ENCODE results near the gene TSN.

Gene TSN

DNA sequence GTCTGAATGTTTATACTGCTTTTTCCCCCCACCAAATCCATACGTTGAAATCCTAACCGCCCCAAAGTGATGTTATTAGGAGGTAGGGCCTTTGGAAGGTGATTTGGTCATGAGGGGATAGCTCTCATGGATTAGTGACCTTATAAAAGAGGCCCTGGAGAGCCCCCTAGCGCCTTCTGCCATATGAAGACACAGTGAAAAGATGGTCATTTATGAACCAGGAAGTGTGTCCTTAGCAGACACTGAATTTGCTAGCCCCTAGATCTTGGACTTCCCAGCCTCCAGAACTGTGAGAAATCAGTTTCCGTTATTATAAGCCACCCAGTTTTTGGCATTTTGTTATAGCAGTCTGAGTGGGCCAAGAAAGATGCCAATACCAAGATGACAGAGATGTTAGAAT lies 7.2 kb upstream of the TSN start:
- no peak for DNase-seq

GRCh38 chr2:121754851-121755236 lies 607 bp upstream of the TSN start:
- DNase-seq, result no peak

- DNase-seq, result no peak
These were observed 9.3 kb downstream of the TSN start for GRCh38 chr2:121764681-121765228.

DNA sequence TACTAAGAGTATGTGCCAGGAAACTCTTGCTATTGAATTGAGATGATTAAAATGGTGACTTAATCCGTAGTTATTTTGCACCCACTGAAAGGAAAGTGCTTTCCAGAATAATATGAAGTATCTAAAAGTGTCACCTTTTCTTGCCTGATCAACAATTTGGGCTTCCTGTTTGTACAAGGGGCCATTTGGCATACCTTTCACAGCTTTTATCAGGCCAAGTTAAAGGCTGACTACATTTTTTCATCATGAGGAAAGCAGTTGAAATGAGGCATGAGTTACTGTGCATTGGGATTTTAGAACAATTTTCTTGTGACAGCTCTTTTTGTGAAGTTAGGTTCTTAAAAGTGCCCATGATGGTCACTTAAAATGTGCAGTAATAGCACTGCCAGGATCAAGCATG lies 11.2 kb downstream of the TSN start:
- DNase-seq, result no peak

DNA sequence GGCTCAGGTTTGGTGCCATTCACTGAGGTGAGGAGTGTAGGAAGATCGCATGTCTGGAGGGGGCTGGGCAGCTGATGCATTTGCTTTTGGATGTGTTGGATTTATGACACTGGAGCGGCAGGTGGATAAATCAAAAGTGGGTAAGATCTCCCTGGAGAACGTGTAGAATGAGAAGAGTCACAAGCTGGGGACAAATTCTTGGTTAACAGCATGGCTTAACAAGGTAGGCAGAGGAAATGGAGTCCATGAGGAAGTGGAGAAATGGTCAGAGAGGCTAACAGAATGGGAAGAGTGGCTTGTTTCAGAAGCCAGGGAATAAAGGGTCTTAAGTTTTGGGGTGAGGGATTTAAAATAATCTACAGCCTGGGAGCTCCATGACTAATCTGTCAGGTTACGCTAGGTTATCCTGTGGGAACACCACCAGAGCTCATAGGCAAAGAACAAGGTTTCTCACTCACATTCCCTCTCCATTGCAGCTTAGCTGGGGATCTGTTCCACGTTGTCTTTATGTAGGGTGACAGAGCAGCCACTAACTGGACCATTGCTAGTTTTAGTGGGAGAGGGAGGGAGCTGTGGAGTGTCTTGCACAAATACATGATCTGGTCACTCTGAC lies 12.8 kb downstream of the TSN start:
- no peak for DNase-seq

DNA sequence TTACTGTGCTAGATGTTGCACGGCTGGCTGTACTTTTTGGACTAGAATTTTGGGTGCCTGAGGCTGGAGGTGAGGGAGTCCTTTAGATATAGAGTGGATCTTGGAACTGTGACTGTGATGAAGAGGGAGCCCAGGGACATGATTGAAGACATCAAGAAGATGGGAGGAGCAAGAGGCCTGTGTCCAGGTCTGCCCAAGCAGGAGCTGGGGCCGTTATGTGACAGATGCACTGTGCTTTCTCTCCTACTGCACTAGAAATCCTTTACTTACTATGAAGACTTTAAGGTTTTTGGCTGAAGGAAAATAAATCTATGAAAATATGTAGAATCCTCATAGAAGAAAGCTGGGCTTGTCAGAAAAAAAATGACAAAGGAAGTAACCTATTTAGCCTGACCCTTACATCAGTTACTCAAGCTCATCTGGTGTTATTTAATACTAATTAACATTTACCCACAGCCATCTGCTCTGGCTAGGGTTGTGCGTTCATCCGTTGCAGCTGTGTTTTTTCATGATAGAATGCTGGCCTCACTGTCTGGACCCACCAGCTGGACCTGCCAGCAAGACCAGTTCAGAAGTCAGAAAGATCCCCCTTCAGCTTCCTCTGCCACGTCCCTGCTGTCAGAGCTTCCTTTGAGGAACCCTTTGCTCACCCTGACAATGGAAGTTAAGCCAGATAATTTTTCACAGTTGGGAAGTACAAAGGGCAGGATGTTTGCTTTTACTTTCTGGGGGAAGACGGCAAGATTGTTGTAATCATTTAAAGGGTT lies 16.7 kb downstream of the TSN start:
- no peak for DNase-seq

- DNase-seq, result no peak
These were observed 18.8 kb downstream of the TSN start for GRCh38 chr2:121774235-121774634.

GRCh38 chr2:121776361-121776760 lies 20.9 kb downstream of the TSN start:
- no peak for DNase-seq

GRCh38 chr2:121776885-121777698 lies 21.6 kb downstream of the TSN start:
- DNase-seq, result no peak

- DNase-seq, result no peak
These were observed 22.2 kb downstream of the TSN start for GRCh38 chr2:121777699-121778058.

DNA sequence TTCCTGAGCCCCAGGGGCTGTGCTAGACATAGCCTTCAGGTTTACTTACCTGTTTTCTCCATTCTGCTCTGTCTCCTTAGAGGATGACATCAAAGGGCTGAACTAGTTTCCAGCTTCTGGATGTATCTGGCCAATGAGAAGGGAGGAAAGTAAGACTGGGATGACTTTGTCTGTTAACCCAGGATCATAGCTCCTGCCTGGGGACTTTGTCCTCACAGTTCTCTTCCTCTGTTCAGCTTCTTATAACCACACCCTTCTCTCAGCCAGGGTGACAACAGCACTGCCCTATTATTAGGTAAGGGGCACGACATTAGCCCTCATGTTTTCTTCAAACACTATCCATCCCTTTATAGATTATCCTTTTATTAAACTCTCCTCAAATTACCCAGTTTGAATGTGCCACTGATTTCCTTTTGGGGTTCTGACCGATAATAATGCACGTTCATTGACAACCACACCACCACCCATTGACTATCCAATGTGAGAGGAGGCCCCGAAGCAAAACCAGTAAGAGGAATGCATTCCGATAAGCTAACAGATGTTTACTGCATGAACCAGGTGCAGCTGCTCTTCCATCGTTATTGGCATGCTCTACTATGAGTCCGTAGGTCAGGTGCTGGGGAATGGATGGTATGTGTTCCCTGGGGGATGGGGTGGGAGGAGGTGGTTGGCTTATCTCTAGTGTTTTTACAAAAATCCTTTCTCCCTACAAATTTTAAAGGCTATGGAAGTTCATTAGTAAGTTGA lies 23.5 kb downstream of the TSN start:
- no peak for DNase-seq

DNA sequence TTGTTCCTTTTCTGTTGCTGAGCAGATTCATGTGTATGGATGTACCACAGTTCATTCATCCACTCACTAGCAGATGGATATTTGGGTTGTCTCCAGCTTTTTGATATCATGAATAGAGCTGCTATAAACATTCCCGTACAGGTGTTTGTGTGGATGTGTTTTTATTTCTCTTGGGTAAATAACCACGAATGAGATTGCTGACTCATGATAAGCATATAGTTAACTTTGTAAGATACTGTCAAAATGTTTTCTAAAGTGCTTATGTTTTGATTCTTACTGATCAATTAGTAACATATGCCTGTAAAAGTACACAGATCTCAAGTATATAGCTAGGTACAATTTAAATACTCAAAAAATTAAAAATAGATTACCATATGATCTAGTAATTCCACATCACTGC lies 27.7 kb downstream of the TSN start:
- DNase-seq, result no peak

DNA sequence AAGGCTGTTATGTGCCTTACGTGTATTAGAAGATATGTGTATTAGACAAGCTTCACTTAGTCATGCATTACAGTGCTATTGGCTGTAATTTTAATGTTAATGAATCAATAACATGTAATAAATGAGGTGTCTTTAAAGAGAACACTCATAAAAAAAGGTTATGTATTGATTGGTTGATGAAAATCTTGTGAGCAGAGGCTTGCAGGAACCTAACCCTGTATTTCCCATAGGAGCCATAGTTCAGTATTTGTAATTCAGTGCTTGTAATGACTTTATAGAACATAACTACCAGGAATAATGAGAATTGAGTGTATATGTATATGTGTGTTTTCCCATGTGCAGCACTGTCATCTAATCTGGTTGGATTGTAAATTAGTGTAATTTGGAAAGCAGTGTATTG lies 33.2 kb downstream of the TSN start:
- no peak for DNase-seq

DNA sequence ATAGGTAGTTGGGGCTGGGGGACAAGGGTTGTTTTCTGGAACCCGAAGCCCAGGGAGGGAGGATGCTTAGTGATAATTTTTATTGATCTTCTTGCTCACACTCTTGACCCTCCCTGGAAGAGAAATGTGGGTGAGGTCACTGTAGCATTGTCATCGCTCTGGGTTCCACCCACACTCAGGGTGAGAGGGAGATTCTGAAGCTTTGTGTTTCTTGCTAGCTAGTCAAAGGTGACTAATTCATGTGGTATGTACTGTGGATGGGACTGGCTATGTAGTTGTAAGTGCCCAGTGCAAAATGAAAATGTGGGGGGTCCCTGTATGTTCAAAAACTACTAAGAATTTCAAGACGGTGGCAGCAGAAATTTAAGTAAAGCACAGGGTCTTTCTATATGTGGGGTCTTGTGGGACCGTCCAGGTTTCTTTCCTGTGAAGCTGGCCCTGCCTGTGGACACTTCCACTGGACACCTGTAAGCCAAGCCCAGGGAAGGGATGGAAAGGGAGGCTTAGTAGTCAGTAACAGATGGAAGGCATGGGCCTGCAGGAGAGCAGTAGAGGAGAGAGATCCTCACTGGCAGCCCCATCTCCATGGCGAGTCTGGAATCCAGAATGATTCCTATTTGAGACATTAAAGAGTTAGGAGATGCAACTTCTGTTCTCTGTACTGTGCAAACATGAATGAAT lies 35.0 kb downstream of the TSN start:
- no peak for DNase-seq

DNA sequence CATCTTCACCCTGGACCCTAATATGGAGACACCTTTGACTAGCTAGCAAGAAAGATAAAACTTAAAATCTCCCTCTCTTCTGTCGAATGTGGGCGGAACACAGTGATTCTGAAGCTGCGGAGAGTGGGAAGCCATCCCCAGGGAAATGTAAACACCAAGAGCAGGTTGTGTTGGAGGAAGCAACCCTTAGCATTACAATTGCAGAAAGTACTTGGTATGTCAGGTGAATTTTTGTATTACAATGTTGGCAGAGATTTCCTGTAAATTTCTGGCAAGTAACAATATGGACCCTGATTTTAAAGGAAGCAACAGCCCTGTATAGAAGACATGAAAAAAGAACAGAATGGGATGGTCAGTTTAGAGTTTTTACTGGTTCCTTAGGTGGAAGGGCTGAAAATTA lies 35.8 kb downstream of the TSN start:
- DNase-seq, result no peak

GRCh38 chr2:121791801-121792221 lies 36.4 kb downstream of the TSN start:
- DNase-seq, result no peak

- DNase-seq, result no peak
These were observed 38.4 kb downstream of the TSN start for GRCh38 chr2:121793816-121794215.

DNA sequence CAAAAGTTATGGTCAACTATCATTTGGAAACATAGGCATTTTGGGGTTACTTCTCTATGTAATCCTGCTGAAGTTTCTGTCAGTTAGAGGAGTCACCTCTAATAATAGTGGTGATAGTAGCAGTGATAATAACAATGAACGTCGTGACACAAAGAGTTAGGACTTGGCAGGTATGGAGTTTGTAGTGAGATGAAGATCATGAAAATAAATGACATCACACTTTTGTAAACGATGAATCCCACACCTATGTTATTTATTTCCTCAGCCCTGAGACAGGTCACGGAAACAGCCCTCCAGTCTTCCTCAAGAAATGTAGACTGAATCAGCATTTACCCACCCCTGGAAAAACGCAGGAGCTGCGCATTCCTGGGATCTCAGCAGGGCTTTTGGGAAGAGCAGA lies 38.8 kb downstream of the TSN start:
- DNase-seq, result no peak

GRCh38 chr2:121796239-121796638 lies 40.8 kb downstream of the TSN start:
- no peak for DNase-seq

- no peak for DNase-seq
These were observed 43.2 kb downstream of the TSN start for GRCh38 chr2:121798617-121799016.

- DNase-seq, result no peak
These were observed 46.5 kb downstream of the TSN start for GRCh38 chr2:121801916-121802315.

DNA sequence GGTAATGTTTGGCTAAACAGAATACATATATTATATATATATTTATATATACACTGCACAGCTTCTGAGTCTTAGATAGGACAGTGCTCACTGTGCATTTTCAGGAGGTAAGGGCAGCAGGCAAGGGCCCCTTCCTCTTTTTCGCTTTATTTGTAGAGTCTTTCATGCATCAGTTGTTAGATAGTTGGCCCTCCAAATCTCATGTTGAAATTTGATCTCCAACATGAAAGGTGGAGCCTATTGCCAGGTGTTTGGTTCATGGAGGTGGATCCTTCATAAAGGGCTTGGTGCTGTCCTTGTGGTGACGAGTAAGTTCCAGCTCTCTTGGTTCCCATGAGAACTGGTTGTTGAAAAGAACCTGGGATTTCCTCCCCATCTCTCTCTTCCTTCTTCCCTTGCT lies 48.1 kb downstream of the TSN start:
- no peak for DNase-seq

- DNase-seq, result no peak
These were observed 48.9 kb downstream of the TSN start for GRCh38 chr2:121804340-121804739.

Data from activated naive CD4-positive, alpha-beta T cell treated with anti-CD3 and anti-CD28 coated beads, Interleukin-2, amount 50 U/mL, for 16 hours (primary cell).